HL-60 (cell line): ENCODE measurements around the gene GSX2.

ENCODE experiments used
- DNase-seq, 2 experiments: peaks; one replicate each; pipeline ENCODE4 v3.0.0-alpha.2; 2010 to 2020; ENCODE audit warnings: low read depth in 1 of 2, low spot score in 1 of 2
- H3K27ac ChIP-seq: fragments of 250-450 bp; sonication (Bioruptor Pico); replicated peaks from 2 replicates; pipeline ENCODE4 v1.5.1; 2020; ENCODE audit warnings: mild to moderate bottlenecking, moderate library complexity
- H3K27me3 ChIP-seq: fragments of 250-450 bp; sonication (Bioruptor Pico); 2 replicates; pipeline ENCODE4 v1.5.1; 2021; ENCODE audit warnings: mild to moderate bottlenecking, moderate library complexity; ENCODE audit not compliant: insufficient read depth, poor library complexity, severe bottlenecking
- H3K4me3 ChIP-seq: replicated peaks from 2 replicates; pipeline ENCODE4 v1.5.1; 2011; ENCODE audit warnings: mild to moderate bottlenecking, control low read depth, low read length; ENCODE audit not compliant: insufficient read depth
- CTCF ChIP-seq: IDR thresholded peaks from one replicate; pipeline ENCODE4 v1.5.1; 2011; ENCODE audit warnings: low read length, control low read depth, inconsistent platforms; ENCODE audit not compliant: insufficient read depth
- GABPA ChIP-seq: IDR thresholded peaks from 2 replicates; pipeline ENCODE4 v1.6.1; 2012; ENCODE audit warnings: low read depth
- POLR2AphosphoS5 ChIP-seq: IDR thresholded peaks from 2 replicates; pipeline ENCODE4 v1.6.1; 2012; ENCODE audit warnings: low read depth
- REST ChIP-seq: IDR thresholded peaks from 2 replicates; pipeline ENCODE4 v1.6.1; 2012; ENCODE audit warnings: low read depth; ENCODE audit not compliant: insufficient replicate concordance
- SPI1 ChIP-seq: IDR thresholded peaks from 2 replicates; pipeline ENCODE4 v1.6.1; 2012; ENCODE audit warnings: low read depth, mild to moderate bottlenecking, borderline replicate concordance

GSX2 gene

DNA sequence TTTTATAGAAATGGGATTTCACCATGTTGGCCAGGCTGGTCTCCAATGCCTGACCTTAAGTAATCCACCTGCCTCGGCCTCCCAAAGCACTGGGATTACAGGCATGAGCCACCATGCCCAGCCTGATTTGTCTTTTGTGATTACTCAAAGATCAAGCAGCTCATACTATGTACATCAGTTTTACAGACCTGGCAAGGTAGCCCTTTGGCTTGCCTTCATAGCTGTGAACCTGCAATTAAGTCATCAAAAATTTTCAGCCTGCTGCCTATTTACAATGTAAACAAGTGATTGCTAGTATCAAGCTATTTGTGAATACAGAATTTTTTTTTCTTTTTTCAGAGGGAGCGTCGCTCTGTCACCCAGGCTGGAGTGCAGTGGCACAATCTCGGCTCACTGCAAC lies 46.2 kb downstream of the GSX2 start:
- TF ChIP-seq POLR2AphosphoS5, result no peak
- no peak for TF ChIP-seq GABPA
- TF ChIP-seq REST, result no peak
- no peak for TF ChIP-seq SPI1
- TF ChIP-seq CTCF, result no peak
- H3K27me3 ChIP-seq, result no peaks in the 10 kb centered on the region
- no peak for DNase-seq
- H3K27ac ChIP-seq, result no peak overlapping the region
- no peak overlapping the region for H3K4me3 ChIP-seq

- TF ChIP-seq CTCF, result no peak
- no peak for TF ChIP-seq SPI1
- TF ChIP-seq POLR2AphosphoS5, result no peak
- no peak for TF ChIP-seq REST
- TF ChIP-seq GABPA, result no peak
- Histone ChIP-seq H3K27ac (no peak overlapping the region), H3K27me3 (no peaks in the 10 kb centered on the region), H3K4me3 (no peak overlapping the region)
- DNase-seq, result no peak
Observed at GRCh38 chr4:54149323-54149722, 49.4 kb downstream of the GSX2 start.
